A549 (cell line): Measurements from ENCODE around the gene TRIM74.
"Not testable (repeated sequence)": the region's sequence is repeated elsewhere in the genome, so short reads cannot be mapped to it uniquely, and the experiment has no call there.

Experiments
- CTCF ChIP-seq: fragments of >200 bp; sonication (Bioruptor Twin); formaldehyde crosslinking; IDR thresholded peaks from 3 replicates; pipeline ENCODE4 v1.5.1; 2016
- EP300 ChIP-seq, 2 experiments: fragments of >200 bp; sonication (Bioruptor Twin); formaldehyde crosslinking; IDR thresholded peaks; 2 replicates in 1 of 2; 3 replicates in 1 of 2; pipeline ENCODE4 v1.6.1; 2016 to 2017
- HMGXB4 ChIP-seq: fragments of 250-450 bp; sonication (Bioruptor Pico); IDR thresholded peaks from 2 replicates; pipeline ENCODE4 v1.5.0; 2021; ENCODE audit warnings: mild to moderate bottlenecking, moderate library complexity, borderline replicate concordance
- HOXA7 ChIP-seq: fragments of 250-450 bp; sonication (Bioruptor Pico); IDR thresholded peaks from 2 replicates; pipeline ENCODE4 v1.5.0; 2020; ENCODE audit warnings: mild to moderate bottlenecking, moderate library complexity
- PBX3 ChIP-seq: IDR thresholded peaks from 2 replicates; pipeline ENCODE4 v1.6.1; 2012
- RNF2 ChIP-seq: fragments of 200-600 bp; sonication (generic); IDR thresholded peaks from 2 replicates; pipeline ENCODE4 v1.6.1; 2016; ENCODE audit warnings: low read depth, mild to moderate bottlenecking, antibody characterized with exemption, moderate library complexity, borderline replicate concordance

- TF ChIP-seq CTCF; PBX3; EP300 (IDR thresholded peaks at IDR 0.05); HOXA7 (CRISPR knock-in tag); HMGXB4; RNF2: not testable (repeated sequence)
Measured at GRCh38 chr7:72982084-72982483, 12.8 kb upstream of the TRIM74 start.
